NCI-H2029 treated with DMSO at 0.1 percent for 48 hours (cell line): ENCODE data around the gene DAZ1.
"Not testable (repeated sequence)": the region's sequence is repeated elsewhere in the genome, so short reads cannot be mapped to it uniquely, and the experiment has no call there.

Experiments
- DNase-seq: peaks from one replicate; lab custom pipeline; 2025; lab: John Stamatoyannopoulos, UW

Gene DAZ1

GRCh38 chrY:23198908-23199307, at the start of gene DAZ1:
TSS of gene DAZ1 (minus strand) at chrY:23199008. CDS start at chrY:23198800, 208 bp downstream.
- not testable (repeated sequence) for DNase-seq

- DNase-seq, result not testable (repeated sequence)
These were observed 20.4 kb upstream of the DAZ1 start, which contains the start of gene DAZ2 for GRCh38 chrY:23219233-23219632. TSS of gene DAZ2 (plus strand) at chrY:23219533. CDS start at chrY:23219741, 208 bp downstream.

GRCh38 chrY:23210681-23211080, 11.9 kb upstream of the DAZ1 start:
- not testable (repeated sequence) for DNase-seq

- DNase-seq, result not testable (repeated sequence)
These were observed 11.1 kb upstream of the DAZ1 start for GRCh38 chrY:23209802-23210495.

- not testable (repeated sequence) for DNase-seq
These were observed 8.6 kb upstream of the DAZ1 start for GRCh38 chrY:23207455-23207854.
